A172 (cell line): ENCODE measurements around the gene RIC3. TPM values are rescaled to one million over a fixed set of nuclear protein-coding genes. Genes with fewer than 3 reads are reported as not detected.

Source experiments
- DNase-seq: peaks from one replicate; pipeline ENCODE4 v3.0.0-alpha.2; 2015; ENCODE audit warnings: low spot score
- total RNA-seq: library from RNA; depleted of rRNA; stranded (reverse); fragments of >200 nt; shearing (Covaris generic); gene quantifications from 2 replicates; pipeline ENCODE4 v1.2.3, GENCODE V29; 2014; rRNA removed

RIC3 gene
- total RNA-seq, 1 experiment from 2014 or later = 1.1 TPM

DNA sequence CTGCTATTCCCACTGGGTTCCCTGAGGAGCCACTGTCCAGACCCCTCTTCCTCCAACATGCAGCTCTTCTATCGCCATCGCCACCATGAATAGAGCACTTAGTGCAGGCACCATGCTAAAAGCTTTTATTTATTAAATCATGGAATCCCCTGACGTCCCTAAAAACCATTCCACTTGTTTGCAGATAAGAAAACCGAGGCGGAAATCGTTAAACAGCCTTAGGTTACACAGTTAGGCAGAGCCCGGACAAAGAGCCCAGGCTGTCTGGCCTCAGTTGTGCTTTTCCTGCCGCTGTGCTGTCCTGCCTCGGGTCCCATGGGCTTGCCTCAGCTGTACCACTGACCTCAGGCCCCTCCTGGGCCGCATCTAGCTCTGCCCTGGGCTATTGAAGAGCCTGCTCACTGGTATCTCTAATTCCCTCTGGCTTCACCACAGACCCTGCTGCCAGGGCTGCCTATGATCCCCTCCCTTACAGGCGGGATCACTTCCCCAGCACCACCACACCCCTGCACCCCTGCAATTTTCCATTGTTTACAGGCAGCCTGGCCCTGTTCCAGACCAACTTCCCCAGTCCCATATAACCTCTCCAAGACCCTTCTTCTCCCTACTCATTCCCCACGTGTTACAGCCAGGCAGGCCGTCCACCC is 100.8 kb downstream of the RIC3 start:
- no peak for DNase-seq

DNA sequence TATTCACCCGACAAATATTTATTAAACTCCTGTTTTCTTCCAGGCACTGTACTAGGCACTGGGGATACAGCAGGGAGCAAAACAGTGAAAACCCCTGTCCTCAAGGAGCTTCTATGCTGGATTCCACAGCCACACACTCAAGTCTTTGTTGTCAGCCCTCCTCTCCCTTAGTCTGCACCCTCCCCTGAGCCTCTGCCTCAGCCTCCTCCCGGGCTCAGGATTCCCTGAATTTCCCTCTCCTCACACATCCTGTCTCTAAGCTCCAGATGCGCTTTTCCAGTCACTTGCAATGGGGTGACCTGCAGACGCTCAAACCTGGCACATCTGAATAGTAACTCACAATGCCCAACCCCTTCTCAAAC is 101.3 kb downstream of the RIC3 start:
- no peak for DNase-seq

DNA sequence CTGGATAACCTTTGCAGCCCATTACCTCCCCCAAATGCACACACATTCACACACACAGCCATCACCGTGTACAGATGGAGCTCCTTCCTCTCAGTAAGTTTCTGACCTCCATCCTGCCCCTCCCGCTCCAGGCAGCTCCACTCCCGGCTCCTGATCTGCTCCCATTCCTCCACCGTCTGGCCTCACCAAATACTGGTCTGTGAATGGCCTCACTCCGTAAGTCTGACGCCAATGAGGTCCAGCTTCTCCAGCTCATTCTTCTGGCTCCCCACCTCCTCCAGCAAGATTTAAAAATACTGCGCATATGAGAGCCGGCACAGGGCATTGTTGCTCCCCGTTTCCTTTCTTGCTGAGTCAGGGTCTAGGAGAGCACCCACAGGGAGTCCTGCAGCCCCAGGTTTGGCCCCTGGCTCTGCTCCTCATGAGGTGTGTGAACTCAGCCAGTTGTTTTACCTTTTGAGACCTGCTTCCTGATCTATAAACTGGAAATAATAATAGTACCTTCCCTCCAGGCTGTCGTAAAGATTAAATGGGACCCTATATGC is 101.8 kb downstream of the RIC3 start:
- DNase-seq = no peak

DNA sequence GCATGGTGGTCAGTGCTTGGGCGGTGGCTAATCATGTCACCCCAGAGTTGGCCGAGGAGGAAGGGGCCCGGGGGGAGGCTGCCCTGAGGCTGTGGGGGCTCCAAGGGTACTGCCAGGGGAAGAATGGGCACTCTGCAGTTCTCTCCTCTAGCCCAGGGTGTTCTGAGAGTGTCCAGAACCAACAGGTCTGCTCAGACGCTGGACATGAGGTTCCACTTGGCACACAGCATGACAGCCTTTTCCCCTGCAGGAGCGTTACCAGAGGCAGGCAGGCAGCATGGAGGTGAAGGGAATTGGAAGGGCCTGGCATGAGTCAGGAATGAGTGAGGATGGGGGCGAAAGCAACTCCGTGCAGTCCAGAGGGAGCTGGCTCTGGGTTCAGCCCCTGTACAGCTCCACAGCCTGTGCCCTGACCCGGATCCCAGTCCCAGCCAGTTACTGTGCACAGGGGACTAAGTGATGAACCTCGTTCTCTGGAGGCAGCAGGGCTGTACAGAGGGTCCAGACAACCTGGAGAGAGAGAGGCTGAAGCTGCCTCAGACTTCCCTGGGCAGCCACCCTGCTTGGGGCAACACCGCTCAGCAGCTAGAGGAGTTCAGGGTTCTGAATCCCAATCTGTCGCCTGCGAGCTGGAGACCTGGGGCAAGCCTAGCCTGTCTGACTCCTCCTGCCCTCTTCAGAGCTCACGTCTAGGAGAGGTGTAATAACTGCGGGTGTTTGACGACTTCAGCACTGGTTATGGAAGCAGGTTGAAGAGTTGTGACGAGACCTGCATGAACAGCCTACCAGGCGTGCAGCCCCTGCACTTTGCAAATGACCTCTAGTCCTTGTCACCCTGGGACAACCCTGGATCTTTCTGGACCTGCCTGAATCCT is 102.6 kb downstream of the RIC3 start:
- DNase-seq = no peak

DNA sequence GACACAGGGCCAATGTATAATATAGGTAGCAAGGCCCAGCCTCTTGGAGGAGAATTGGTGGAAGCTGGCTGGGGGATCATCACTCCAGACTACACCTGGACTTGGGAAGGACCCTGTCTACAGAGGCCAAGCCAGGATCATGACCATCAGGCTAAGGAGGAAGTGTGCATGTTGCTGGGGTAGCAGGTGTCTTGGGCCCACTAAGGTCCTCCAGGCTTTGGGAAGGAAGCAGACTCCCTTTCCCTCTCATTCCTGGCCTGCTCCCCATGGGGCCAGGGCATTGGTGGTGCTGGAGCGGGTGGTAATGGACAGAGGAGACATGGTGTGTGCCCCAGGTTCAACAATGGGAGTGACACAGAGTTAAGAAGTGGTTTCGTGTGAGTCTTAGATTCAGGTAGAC is 103.8 kb downstream of the RIC3 start:
- DNase-seq = no peak

DNA sequence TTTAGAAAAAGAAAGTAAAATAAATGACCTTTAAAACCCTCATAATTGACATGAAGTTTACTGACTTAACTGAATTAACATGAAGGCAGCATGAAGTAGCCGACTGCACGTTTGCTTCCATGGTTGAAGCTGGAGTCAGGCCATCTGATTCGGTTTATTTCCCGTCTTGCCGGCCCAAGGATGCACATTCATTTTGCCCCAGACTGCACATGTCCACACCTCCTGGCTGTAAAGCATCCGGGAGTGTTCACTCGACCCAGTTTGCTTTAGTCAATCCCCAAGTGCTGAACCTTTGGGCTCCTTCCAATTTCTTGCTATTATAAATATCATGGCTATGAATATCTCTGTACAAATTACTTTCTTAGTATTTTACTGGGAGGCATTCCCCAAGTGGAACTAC is 105.5 kb downstream of the RIC3 start:
- no peak for DNase-seq

DNA sequence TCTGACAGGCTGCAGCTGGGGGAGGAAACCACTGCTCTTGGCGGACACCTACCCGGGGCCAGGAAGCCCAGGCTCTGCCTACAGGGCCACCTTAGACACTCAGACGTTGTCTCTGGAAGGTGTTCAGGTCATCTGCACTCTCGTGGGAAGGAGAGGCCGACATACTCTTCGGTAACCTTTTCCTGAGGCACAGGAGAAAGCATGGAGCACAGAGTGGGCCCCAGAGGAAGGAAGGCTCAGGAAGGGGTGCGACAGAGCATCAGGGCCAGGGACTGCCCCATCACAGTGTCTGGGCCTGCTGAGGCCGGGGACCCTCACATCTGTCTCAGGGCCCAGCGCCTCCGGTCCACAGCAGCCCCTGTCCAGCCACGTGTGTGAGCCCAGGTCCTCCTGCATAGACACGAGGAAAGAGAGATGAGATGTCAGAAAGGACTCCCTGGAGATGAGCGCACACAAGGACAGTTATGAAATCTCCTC is 106.0 kb downstream of the RIC3 start:
- DNase-seq = no peak

DNA sequence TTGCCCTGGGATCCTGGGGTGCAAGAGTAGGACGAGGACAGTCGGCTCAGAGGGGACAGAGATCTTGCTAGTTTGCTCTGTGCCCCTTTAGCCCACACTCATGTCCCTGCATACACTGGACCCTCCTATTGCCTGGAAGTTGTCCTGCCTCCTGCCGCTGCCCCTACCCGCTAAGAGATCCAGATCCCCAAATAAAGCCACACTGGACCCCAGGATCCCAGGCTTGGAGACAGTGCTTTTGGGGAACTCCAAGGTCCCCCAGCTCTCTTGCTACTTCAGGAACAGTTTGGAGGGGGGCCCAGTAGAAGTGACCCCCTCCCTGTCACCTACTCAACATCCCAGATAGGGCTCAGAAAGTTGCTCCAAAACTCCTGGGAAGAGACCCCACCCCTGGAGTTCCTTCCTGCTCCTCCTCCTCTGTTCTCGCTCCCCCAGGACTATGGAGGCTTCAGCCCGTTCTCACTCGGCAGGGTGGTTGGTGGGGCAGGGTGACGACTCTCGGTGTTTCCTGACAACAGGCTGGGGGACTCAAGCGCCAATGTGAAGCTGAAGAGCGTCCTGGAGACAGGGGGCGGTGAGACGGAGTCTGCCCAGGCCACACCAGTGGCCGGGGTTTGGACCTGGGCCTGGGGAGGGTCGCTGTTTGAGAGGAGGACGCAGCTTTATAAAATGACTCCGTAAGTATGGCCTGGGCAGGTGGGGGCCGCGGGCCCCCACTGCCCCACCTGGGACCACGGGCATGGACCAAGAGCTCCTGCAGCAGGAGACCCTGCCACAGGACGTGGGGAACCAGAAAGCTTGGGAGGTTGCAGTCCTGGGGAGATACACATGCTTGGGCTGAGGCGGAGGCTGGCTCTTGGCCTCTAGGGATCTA is 107.0 kb downstream of the RIC3 start:
- DNase-seq = no peak

DNA sequence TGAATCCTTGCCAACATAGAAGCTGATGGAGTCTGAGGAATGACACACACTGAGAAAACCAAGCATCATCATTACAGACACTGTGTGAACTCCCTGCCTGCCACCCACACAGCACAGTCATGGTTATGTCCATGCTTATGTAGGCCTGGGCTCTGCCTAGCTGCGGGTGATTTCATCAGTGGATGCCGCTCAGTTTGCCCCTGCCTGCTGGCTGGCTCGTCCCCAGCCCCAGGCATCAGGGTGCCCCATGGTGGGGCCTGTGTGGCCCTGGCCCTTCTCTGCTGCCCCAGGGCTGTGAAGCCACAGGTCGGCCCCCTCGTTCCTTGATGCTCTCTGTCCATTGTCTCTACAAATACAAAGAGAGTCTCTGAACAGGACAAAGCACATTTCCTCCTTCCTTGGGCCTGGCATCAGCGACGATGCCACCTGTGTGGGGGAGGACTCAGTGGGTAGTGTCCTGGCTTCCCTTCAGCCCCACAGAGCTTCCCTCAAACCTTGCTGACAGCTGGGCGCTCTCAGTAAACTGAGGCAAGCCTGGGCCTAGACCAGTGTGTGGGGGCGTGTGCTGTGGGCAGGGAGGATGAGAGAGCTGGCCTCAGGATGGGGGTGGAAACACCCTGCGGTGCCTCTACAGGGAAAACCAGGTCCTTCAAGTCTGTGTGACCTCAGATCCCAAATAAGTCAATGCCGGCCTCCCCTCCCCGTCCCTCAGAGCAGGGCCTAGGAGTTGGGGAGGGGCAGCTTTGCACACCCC is 107.8 kb downstream of the RIC3 start:
- DNase-seq = no peak

DNA sequence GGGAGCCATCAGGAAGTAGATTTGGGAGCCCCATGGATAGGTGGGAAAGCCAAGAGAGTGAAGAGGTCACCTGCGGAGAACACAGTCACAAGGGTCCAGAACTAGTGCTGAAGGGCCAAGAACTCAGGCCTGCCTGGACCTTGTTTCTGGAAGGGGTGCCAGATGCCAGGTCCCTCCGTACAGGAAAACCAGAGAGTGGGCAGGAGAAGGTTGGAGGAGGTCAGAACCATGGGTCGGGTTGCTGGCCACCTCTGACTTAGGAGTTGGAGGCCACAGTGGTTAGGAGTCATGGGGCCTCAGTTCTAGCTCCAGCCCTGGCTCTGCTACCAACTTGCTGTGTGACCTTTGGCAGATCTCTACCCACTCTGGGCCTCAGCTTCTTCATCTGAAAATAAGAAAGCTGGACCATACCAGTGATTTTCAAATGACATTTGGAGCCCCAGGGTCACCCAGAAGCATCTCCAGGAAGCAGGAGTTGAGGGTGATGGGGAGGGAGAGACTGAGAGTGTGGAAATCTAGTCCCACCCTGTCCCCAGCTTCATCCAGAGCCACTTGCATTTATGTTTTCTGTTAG is 108.6 kb downstream of the RIC3 start:
- DNase-seq = no peak

DNA sequence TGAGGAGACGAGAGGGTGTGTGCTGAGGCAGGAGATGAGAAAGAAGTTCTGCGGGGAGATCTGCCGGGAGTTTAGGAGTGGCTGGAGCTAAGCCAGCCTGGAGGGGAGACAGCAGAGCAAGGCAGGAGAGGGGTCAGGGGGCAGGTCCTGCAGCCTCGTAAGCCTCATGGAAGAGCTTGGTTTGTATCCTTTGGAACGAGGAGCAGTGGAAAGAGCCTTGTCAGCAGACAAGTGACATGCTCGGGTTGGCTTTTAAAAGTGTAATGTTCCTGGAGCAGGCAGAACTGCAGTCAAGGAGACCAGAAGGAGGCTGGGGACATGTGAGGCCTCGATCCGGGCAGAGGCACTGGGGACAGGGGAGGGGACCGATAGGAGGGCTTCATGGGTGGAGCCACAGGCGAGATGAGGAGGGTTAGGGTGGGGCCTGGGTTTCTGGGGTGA is 109.2 kb downstream of the RIC3 start:
- DNase-seq = no peak

DNA sequence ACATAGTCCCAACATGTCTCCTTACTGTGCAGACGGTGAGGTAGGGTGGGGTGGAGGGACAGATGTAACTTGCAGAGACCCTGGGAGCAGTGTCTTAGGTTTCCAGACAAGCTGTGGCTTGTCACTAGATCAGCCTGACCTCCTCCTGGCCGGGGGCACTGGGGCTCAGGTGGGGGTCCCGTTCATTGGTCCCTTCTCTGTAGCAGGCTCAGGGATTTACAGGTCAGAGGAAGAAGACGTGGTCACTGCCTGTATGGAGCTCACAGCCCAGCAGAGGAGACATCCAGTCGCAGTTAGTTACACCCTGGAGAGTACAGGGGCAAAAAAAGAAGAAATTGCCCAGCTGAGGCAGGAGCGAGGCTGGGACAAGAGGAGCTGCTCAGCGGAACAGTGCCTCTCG is 109.8 kb downstream of the RIC3 start:
- no peak for DNase-seq

DNA sequence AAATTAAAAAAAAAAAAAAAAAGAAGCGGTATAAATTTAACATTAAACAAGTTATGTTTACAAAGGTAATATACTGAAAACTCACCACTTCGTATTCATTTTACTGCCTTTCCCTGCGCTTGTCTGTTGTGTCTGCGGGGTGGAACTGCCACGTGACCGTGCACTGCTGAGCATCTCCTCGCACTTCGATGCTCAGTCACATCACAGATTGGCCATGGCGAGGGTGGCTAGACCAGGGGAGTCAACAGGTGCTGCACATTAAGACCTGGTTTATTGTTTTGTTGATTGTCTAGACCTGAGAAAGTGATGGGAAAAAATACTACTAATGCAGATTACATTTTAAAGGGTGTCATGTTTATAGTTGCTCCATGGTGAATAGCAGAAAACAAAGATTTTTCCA is 110.6 kb downstream of the RIC3 start:
- no peak for DNase-seq

DNA sequence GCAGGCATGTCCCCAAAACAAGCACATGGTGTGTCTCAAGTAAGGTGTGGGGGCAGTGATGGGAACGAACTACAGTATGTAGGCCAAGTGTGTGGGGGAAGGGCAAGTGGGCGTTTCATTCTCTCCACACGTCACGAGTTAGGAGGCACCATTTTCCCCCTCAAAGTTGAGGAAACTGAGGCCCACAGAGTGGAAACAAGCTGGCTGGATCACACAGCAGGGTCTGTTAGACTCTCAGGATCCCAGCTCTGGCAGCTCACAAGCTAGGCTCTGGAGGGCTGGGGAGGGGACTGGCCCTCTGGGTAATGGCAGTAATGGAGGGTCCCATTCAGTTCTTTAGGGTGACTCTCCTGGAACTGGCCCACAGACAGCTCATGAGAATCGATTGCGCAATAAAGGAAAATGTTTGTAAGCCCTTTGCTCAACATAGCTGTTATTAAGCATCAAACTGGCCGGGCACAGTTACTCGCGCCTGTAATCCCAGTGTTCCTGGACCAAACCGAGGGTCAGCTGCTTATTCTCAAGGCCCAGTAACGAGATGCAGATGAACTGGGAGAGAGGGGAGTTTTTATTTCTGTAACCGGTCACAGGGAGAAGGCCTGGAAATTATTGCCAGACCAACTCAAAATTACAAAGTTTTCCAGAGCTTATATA is 111.9 kb downstream of the RIC3 start:
- DNase-seq = no peak

Other genes with a start within 250 kb of the RIC3 start
- gene OR10A6, start 237.8 kb downstream of the RIC3 start, total RNA-seq = not detected in 2 replicates
- gene OR10A3, start 227.3 kb downstream of the RIC3 start, total RNA-seq = not detected in 2 replicates
- gene NLRP10, start 203.6 kb downstream of the RIC3 start, total RNA-seq = 0.16 TPM in 1 of 2 replicates, not detected in the other
- 293 and 302 TPM in 2 replicates for gene EIF3F, start 181.7 kb downstream of the RIC3 start, total RNA-seq
- gene TUB, start 87.8 kb downstream of the RIC3 start, total RNA-seq = 5.6 and 6.0 TPM in 2 replicates
- gene LMO1, start 94.9 kb upstream of the RIC3 start, total RNA-seq = 0.22 and 1.7 TPM in 2 replicates